GM18907 (cell line): ENCODE measurements around the gene MAPK8.
"Not testable (repeated sequence)": the region's sequence is repeated elsewhere in the genome, so short reads cannot be mapped to it uniquely, and the experiment has no call there.

Experiments
- ATAC-seq: cut with Tn5 transposase; IDR thresholded peaks from one replicate; pipeline ENCODE4 v1.9.1; 2021; ENCODE audit warnings: mild to moderate bottlenecking, moderate library complexity; ENCODE audit not compliant: unreplicated experiment

The MAPK8 gene

DNA sequence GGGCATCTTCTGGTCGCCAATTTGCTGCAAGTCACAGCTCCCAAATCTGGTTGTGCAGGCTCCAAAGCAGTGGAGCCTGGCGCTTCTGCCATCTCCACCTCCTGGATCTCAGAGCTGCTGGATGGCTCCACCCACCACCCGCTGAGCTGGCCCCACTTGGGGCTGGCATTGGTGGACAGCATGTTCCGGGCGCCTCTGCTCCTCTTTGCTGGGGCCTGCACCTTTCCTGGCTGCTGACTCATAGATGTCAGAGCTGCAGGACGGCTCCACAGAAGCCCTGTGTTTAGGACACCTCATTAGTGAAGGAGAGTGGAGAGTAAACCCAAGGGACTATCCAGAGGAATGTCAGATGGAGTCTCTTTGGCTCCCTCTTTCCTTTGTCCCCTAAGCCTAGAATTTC lies 27.4 kb downstream of the MAPK8 start:
- no peak for ATAC-seq

DNA sequence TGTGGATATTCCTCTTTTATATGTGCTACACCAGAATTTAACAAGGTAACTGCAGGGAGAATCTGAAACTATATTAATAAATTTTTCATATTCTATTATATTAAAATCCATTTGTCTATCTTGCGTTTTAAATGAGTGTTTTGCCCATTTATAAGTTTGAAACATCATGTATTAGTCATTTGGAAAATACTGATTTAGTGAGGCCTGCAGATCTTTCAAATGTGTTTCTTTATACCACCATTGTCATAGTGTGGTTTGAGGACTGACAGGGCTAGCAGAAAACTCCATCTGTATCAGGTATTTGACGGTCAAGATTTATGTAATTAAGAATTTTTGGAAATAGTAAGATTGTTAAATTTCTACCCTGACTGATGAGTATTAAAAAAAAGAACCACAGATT lies 29.3 kb downstream of the MAPK8 start:
- no peak for ATAC-seq

DNA sequence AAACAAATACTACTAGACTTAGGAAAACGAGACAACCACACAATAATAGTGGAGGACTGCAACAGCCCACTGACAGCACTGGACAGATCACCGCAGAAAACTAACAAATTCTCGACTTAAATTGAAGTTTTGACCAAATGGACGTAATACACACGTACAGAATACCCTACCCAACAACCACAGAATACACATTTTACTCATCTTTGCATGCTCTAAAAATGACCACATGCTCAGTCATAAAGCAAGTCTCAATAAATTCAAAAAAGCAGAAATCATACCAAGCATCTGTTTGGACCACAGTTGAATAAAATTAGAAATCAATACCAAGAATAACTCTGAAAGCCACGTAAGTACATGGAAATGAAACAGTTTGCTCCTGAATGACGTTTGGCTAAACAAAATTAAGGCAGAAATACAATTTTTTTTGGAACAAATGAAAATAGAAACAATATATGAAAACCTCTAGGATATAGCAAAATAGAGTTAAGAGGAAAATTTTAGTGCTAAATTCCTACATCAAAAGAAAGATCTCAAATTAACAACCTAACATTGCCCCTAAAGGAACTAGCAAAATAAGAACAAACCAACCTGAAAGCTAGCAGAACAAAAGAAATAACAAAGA lies 30.6 kb downstream of the MAPK8 start:
- peak; percentile 85 for ATAC-seq

- ATAC-seq: no peak
These were observed 34.3 kb downstream of the MAPK8 start for GRCh38 chr10:48340734-48341133.

DNA sequence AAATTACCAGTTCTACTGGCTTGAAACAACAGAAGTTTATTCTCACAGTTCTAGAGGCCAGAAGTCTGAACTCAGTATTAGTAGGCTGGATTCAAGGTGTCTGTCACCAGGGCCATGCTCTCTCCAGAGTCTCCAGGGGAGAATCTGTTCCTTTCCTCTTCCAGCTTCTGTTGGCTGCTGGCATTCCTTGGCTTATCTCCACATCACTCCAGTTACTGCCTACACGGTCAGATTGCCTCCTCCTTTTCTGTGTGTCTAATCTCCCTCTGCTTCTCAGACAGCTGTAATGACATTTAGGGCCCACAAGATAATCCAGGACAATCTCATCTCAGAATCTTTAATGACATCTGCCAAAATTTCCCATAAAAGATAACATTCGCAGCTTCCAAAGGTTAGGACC lies 36.6 kb downstream of the MAPK8 start:
- ATAC-seq: no peak

- no peak for ATAC-seq
These were observed 37.6 kb downstream of the MAPK8 start for GRCh38 chr10:48343921-48344598.

DNA sequence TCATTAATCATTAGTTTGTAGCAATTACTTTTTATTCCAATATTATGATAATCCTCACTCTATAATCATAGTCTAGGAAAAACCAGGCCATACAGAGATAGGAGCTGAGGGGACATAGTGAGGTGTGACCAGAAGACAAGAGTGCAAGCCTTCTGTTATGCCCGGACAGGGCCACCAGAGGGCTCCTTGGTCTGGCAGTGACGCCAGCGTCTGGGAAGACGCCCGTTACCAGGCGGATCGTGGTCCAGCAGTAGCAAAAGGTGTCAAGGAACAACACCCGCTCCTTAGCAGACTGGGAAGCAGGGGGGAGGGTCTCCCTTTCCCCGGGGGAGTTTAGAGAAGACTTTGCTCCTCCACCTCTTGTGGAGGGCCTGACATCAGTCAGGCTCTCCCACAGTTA lies 39.8 kb downstream of the MAPK8 start:
- ATAC-seq: not testable (repeated sequence)

GRCh38 chr10:48347539-48347938 lies 41.1 kb downstream of the MAPK8 start:
- ATAC-seq: not testable (repeated sequence)

DNA sequence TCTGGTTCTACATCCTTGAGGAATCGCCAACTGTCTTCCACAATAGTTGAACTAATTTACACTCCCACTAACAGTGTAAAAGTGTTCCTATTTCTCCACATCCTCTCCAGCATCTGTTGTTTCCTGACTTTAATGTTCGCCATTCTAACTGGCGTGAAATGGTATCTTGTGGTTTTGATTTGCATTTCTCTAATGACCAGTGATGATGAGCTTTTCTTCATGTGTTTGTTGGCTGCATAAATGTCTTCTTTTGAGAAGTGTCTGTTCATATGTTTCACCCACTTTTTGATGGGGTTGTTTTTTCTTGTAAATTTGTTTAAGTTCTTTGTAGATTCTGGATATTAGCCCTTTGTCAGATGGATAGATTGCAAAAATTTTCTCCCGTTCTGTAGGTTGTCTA lies 41.5 kb downstream of the MAPK8 start:
- ATAC-seq: not testable (repeated sequence)

DNA sequence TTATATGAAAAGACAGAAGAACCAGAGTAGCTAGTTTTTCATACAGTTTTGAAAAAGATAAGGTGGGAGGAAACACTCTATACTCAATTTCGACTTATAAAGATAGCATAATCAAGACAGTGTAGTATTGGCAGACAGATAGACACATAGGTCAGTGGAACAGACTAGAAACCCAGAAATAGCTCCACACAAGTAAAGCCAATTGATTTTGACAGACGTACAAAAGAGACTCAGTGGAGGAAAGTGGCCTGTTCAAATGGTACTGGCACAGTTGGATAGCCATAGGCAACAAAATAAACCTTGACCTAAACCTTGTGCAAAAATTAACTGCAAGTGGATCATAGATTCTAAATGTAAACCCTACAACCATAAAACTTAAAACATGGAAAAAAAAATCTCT lies 46.8 kb downstream of the MAPK8 start:
- ATAC-seq: no peak

GRCh38 chr10:48357631-48358030 lies 51.2 kb downstream of the MAPK8 start:
- no peak for ATAC-seq

DNA sequence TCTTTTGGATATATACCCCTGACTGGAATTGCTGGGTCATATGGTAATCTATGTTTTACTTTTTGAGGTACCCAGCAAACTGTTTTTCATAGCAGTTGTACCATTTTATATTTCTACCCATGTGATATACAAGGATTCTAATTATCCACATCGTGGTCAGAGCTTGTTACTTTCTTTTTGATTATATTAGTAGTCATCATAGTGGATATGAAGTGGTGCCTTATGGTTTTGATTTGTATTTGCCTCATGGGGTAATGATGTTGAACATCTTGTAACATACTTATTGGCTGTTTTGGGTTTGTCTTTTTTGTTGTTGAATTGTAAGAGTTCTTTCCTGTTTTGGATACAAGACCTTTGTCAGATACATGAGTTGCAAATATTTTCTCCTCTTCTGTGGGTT lies 51.7 kb downstream of the MAPK8 start:
- ATAC-seq: no peak

GRCh38 chr10:48358838-48359237 lies 52.4 kb downstream of the MAPK8 start:
- no peak for ATAC-seq

DNA sequence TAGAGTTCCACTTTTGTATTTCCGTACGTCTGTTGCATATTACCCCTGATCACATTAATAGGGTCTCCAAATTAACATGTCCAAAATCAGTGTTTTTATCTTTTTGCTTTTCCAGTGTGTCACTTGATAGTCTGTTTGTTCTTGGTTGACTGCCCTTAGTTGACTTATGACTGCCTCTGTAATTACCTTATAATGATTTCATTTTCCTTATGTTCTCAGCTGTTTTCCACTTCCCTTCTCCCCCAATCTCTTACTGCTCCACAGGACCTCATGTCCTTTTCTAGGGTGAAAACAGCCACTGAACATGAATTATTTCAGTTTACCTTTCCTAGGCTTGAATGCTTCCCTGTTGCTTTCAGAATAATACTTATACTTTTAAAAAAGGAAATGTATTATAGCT lies 54.7 kb downstream of the MAPK8 start:
- no peak for ATAC-seq

DNA sequence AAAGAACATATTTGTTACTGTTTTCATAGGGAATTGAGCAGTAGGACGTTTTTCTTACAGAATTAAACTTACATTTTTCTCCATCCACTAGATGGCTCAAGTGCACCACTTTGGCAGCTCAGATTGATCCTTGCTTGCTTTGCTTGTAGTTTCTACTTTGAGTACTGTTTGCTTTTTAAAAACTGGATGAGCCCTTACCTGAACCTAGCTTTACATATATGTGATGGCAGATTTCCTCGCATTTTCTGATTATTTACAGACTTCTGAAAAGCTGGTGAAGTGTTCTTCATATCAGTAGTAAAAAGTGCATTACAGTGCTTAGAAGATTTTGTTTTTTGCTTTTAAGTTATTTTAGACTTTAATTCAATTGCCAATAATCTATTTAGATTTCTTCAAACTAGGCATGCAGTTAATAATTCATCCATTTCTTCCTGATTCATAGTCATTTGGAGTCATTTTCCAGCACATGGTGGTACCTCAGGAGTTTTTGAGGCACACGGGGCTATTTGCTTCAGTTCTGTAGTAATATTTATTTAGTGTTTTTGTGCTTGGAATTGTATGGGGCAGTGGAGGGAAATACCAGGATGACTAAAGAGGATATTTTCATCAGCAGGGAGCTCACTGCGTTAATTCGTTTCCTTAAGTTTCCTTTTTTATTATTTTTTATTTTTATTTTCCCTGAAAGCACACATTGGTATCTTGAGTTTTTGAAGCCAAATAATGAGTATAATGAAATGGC lies 57.3 kb downstream of the MAPK8 start:
- ATAC-seq: no peak

GRCh38 chr10:48364659-48365405 lies 58.4 kb downstream of the MAPK8 start:
- no peak for ATAC-seq

- no peak for ATAC-seq
These were observed 59.2 kb downstream of the MAPK8 start for GRCh38 chr10:48365668-48366067.

GRCh38 chr10:48366261-48366660 lies 59.8 kb downstream of the MAPK8 start:
- ATAC-seq: no peak

DNA sequence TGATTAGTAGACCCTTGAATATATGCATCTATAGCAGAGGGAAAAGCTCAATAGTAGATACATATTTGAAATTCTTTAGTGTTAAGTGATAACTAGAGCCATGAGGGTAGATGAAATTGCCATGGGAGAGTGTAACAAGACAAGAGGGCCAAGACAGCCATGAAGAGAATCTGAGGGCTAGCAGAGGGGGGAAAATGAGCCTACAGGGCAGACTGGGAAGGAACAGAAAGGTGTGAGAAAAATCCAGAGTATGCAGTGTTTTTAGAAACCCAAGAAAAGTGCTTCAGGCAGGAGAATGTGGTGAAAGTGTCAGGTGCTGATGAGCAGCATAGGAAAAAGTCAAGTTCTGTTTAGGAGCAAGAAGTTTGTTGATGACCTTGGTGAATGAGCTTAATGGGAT lies 63.0 kb downstream of the MAPK8 start:
- ATAC-seq: no peak

DNA sequence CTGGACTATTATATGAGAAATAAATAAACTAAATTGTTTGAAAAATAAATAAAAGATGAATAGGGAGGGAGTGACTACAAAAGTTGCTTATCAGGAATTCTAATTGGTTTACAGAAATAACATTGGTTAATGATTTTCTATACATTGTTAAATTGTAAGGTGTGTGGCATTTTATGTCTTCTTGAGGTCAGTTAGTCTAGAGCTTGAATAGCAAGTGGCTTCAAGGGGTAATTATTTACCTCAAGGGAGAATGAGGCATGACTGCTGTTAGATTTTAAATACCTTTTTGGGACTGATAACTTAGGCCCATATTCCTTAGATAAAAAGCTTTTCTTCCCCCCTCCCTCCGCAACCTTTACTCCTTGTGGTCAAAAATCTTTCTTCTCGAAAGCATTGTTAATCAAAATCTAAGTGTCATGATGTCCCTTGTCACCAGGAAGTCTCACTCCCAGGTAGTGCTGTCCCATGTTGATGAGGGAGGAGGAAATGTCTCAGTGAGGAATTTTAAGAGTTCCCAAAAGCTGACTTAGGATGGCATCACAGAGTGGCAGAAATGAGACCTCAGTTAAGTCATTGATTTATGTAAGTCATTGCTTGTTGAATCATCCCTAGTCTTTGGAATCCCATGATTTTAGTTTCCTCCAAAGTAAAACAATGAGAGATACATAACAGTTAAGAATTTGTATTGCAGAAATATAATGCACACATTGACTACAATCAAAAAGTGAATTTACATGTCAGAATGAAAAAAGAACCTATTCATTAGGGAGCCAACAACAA lies 71.5 kb downstream of the MAPK8 start:
- no peak for ATAC-seq

GRCh38 chr10:48378675-48379074 lies 72.2 kb downstream of the MAPK8 start:
- no peak for ATAC-seq
